HL-60 (cell line): ENCODE results near the gene SLC25A12.

ENCODE experiments used
- DNase-seq, 2 experiments: peaks; one replicate each; pipeline ENCODE4 v3.0.0-alpha.2; 2010 to 2020; ENCODE audit warnings: low read depth in 1 of 2, low spot score in 1 of 2
- H3K27ac ChIP-seq: fragments of 250-450 bp; sonication (Bioruptor Pico); replicated peaks from 2 replicates; pipeline ENCODE4 v1.5.1; 2020; ENCODE audit warnings: mild to moderate bottlenecking, moderate library complexity
- H3K27me3 ChIP-seq: fragments of 250-450 bp; sonication (Bioruptor Pico); 2 replicates; pipeline ENCODE4 v1.5.1; 2021; ENCODE audit warnings: mild to moderate bottlenecking, moderate library complexity; ENCODE audit not compliant: insufficient read depth, poor library complexity, severe bottlenecking
- H3K4me3 ChIP-seq: replicated peaks from 2 replicates; pipeline ENCODE4 v1.5.1; 2011; ENCODE audit warnings: mild to moderate bottlenecking, control low read depth, low read length; ENCODE audit not compliant: insufficient read depth
- GABPA ChIP-seq: IDR thresholded peaks from 2 replicates; pipeline ENCODE4 v1.6.1; 2012; ENCODE audit warnings: low read depth
- POLR2AphosphoS5 ChIP-seq: IDR thresholded peaks from 2 replicates; pipeline ENCODE4 v1.6.1; 2012; ENCODE audit warnings: low read depth
- SPI1 ChIP-seq: IDR thresholded peaks from 2 replicates; pipeline ENCODE4 v1.6.1; 2012; ENCODE audit warnings: low read depth, mild to moderate bottlenecking, borderline replicate concordance
- TF ChIP-seq, protein P1 (sequence below): IDR thresholded peaks from one replicate; pipeline ENCODE4 v1.5.1; 2011; ENCODE audit warnings: low read length, control low read depth, inconsistent platforms; ENCODE audit not compliant: insufficient read depth
- TF ChIP-seq, protein P2 (sequence below): IDR thresholded peaks from 2 replicates; pipeline ENCODE4 v1.6.1; 2012; ENCODE audit warnings: low read depth; ENCODE audit not compliant: insufficient replicate concordance

SLC25A12 gene

DNA sequence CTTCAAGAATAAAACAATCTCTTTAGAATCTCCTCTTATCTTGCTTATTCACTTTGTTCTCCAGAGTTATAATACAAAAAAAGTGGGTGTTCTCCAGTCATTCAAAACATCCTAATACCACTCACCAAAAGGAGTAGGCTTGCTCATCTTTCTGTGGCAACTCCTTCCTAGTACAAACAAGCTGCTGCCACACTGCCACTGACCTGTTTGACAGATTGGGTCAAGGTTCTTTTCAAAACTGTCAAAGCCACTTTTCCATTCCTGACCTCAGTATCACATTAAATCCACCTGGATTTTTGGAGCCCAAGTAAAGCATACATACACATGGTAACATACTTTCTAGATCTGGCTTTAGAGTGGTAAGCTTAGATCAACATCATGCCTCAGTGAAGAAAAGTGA, 59.8 kb downstream of the SLC25A12 start:
- Histone ChIP-seq H3K27ac (no peak overlapping the region), H3K4me3 (no peak overlapping the region), H3K27me3 (no peaks in the 10 kb centered on the region)
- no peak for TF ChIP-seq POLR2AphosphoS5
- TF ChIP-seq, protein P1, sequence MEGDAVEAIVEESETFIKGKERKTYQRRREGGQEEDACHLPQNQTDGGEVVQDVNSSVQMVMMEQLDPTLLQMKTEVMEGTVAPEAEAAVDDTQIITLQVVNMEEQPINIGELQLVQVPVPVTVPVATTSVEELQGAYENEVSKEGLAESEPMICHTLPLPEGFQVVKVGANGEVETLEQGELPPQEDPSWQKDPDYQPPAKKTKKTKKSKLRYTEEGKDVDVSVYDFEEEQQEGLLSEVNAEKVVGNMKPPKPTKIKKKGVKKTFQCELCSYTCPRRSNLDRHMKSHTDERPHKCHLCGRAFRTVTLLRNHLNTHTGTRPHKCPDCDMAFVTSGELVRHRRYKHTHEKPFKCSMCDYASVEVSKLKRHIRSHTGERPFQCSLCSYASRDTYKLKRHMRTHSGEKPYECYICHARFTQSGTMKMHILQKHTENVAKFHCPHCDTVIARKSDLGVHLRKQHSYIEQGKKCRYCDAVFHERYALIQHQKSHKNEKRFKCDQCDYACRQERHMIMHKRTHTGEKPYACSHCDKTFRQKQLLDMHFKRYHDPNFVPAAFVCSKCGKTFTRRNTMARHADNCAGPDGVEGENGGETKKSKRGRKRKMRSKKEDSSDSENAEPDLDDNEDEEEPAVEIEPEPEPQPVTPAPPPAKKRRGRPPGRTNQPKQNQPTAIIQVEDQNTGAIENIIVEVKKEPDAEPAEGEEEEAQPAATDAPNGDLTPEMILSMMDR, result no peak
- TF ChIP-seq SPI1, result no peak
- TF ChIP-seq, protein P2, sequence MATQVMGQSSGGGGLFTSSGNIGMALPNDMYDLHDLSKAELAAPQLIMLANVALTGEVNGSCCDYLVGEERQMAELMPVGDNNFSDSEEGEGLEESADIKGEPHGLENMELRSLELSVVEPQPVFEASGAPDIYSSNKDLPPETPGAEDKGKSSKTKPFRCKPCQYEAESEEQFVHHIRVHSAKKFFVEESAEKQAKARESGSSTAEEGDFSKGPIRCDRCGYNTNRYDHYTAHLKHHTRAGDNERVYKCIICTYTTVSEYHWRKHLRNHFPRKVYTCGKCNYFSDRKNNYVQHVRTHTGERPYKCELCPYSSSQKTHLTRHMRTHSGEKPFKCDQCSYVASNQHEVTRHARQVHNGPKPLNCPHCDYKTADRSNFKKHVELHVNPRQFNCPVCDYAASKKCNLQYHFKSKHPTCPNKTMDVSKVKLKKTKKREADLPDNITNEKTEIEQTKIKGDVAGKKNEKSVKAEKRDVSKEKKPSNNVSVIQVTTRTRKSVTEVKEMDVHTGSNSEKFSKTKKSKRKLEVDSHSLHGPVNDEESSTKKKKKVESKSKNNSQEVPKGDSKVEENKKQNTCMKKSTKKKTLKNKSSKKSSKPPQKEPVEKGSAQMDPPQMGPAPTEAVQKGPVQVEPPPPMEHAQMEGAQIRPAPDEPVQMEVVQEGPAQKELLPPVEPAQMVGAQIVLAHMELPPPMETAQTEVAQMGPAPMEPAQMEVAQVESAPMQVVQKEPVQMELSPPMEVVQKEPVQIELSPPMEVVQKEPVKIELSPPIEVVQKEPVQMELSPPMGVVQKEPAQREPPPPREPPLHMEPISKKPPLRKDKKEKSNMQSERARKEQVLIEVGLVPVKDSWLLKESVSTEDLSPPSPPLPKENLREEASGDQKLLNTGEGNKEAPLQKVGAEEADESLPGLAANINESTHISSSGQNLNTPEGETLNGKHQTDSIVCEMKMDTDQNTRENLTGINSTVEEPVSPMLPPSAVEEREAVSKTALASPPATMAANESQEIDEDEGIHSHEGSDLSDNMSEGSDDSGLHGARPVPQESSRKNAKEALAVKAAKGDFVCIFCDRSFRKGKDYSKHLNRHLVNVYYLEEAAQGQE, result no peak
- no peak for TF ChIP-seq GABPA
- DNase-seq, result no peak

- DNase-seq, result no peak
- TF ChIP-seq, protein P1, result no peak
- no peak for TF ChIP-seq POLR2AphosphoS5
- no peak for TF ChIP-seq GABPA
- TF ChIP-seq, protein P2, result no peak
- TF ChIP-seq SPI1, result no peak
- Histone ChIP-seq H3K4me3 (no peak overlapping the region), H3K27me3 (no peaks in the 10 kb centered on the region), H3K27ac (no peak overlapping the region)
Measured at GRCh38 chr2:171832489-171832888, 61.6 kb downstream of the SLC25A12 start.

DNA sequence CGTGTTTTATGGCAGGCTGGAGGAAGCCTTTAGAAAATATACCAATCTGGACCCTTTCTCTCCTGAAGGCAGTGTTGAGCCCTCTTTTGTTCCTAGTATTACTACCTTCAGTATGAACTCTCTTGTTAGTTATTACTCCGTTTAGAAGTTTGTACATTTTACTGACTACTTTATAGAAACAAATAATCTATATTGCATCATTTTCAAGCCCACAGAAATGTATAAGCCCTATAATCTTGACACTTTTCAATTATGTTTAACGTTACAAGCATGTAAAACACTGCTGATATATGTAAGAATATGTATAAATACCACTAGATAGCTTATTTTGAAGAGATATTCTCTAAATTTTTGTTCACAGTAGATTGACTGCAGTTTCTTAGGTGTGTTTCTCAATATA, 64.0 kb downstream of the SLC25A12 start:
- Histone ChIP-seq H3K4me3 (no peak overlapping the region), H3K27ac (no peak overlapping the region), H3K27me3 (no peaks in the 10 kb centered on the region)
- DNase-seq, result no peak
- TF ChIP-seq GABPA (no peak), SPI1 (no peak), POLR2AphosphoS5 (no peak)
- TF ChIP-seq, protein P1, result no peak
- TF ChIP-seq, protein P2, result no peak
